ENCODE measurements around the gene PDGFB. TPM values are rescaled to one million over a fixed set of nuclear protein-coding genes. Genes with fewer than 3 reads are reported as not detected.
A peak's percentile ranks its signal among the peaks of the same experiment; 100 is the strongest.

Gene PDGFB
- total RNA-seq, 6 donors from 2014 or later: 15.4 to 41.7 (median 24.1) TPM

GRCh38 chr22:39227542-39228272 lies 17.1 kb downstream of the PDGFB start:
- DNase-seq (no peak), ATAC-seq (ENCODE audit: low FRiP score in 2 of 2) (no peak)
- peaks cover 0 to 83% (median 37%) of the 10 kb centered on the region in 4 donors for H3K36me3 ChIP-seq
- no peaks in the 10 kb centered on the region for H3K27me3 ChIP-seq
- TF ChIP-seq POLR2A (IDR thresholded peaks at IDR 0.05): no peak
- no peak for TF ChIP-seq CTCF (IDR thresholded peaks at IDR 0.05)
- no peak for TF ChIP-seq EP300 (IDR thresholded peaks at IDR 0.05)
- no peak for TF ChIP-seq POLR2AphosphoS5 (IDR thresholded peaks at IDR 0.05)
- 70 to 75% methylated on average over 10 to 12 of the region's 12 CpGs for WGBS, 2 donors
- H3K27ac ChIP-seq: peak overlapping the region in 1 of 4 donors; percentile 23
- H3K9me3 ChIP-seq: no peaks in the 10 kb centered on the region
- peaks cover 9 to 11% (median 10%) of the 10 kb centered on the region in 4 donors for H3K4me1 ChIP-seq
- H3K4me3 ChIP-seq: no peak overlapping the region

DNA sequence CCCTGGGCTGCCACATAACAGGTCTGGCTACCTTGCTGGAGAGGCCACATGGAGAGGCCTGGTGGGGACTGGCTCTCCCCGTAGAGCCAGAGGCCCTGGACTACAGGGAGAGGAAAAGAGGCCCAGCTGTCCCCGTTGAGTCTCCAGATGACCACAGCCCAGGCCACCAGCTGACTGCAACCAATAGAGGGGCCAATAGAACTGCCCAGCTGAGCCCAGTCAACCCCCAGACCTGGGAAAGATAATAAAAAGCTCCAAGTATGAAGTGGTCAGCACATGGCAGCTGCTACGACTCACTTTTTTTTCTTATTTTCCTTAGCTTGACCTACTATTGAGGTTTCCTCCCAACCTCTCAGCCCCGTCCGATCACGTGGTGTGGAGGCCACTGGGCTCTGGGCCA lies 18.4 kb downstream of the PDGFB start:
- H3K4me3 ChIP-seq: no peak overlapping the region
- H3K27me3 ChIP-seq: no peaks in the 10 kb centered on the region
- 87 to 91% methylated on average over 5 to 6 of the region's 6 CpGs for WGBS, 2 donors
- no peaks in the 10 kb centered on the region for H3K9me3 ChIP-seq
- TF ChIP-seq CTCF (IDR thresholded peaks at IDR 0.05) (no peak), POLR2A (IDR thresholded peaks at IDR 0.05) (no peak), POLR2AphosphoS5 (IDR thresholded peaks at IDR 0.05) (no peak), EP300 (IDR thresholded peaks at IDR 0.05) (no peak)
- peaks cover 9 to 12% (median 10%) of the 10 kb centered on the region in 4 donors for H3K4me1 ChIP-seq
- no peak for ATAC-seq (ENCODE audit: low FRiP score in 2 of 2)
- H3K27ac ChIP-seq: no peak overlapping the region
- peaks cover 0 to 84% (median 34%) of the 10 kb centered on the region in 4 donors for H3K36me3 ChIP-seq
- DNase-seq: no peak

GRCh38 chr22:39225591-39225990 lies 19.2 kb downstream of the PDGFB start:
- Histone ChIP-seq H3K9me3 (no peaks in the 10 kb centered on the region), H3K4me1 (peaks cover 2 to 13% (median 7%) of the 10 kb centered on the region in 4 donors), H3K27ac (no peak overlapping the region), H3K36me3 (peaks cover 0 to 81% (median 29%) of the 10 kb centered on the region in 4 donors), H3K27me3 (no peaks in the 10 kb centered on the region), H3K4me3 (no peak overlapping the region)
- 95 to 97% methylated on average over 10 to 13 of the region's 13 CpGs for WGBS, 2 donors
- DNase-seq (no peak), ATAC-seq (ENCODE audit: low FRiP score in 2 of 2) (no peak)
- TF ChIP-seq POLR2AphosphoS5 (IDR thresholded peaks at IDR 0.05) (no peak), CTCF (IDR thresholded peaks at IDR 0.05) (no peak), POLR2A (IDR thresholded peaks at IDR 0.05) (no peak), EP300 (IDR thresholded peaks at IDR 0.05) (no peak)

DNA sequence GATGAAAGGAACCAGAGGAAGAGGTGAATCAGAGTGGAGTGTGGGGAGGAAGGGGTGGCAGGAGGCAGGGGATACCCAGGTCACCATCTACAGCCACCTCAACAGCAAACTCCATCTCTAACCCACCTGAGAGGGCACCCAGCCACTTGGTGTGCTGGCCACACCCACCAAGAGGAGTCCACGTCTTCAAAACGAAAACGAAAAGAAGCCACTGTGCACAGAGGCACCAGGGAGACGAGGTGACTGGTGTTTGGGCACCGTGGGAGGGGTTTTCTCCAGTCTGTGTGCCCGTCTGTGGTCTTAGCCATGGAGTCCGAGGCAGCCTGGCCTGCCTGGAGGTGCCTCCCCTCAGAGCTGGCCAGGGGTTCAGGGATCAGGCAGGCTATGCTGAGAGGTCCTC lies 20.2 kb downstream of the PDGFB start:
- no peak for TF ChIP-seq POLR2A (IDR thresholded peaks at IDR 0.05)
- no peak for TF ChIP-seq EP300 (IDR thresholded peaks at IDR 0.05)
- no peak for TF ChIP-seq CTCF (IDR thresholded peaks at IDR 0.05)
- TF ChIP-seq POLR2AphosphoS5 (IDR thresholded peaks at IDR 0.05): no peak

More for the DNA sequence above, 20.2 kb downstream of the PDGFB start:
- no peak for ATAC-seq (ENCODE audit: low FRiP score in 2 of 2)
- 77 to 88% methylated on average over 7 of the region's 7 CpGs for WGBS, 2 donors
- Histone ChIP-seq H3K4me3 (no peak overlapping the region), H3K4me1 (peaks cover 0 to 6% (median 2%) of the 10 kb centered on the region in 4 donors), H3K27ac (no peak overlapping the region), H3K9me3 (no peaks in the 10 kb centered on the region), H3K27me3 (no peaks in the 10 kb centered on the region), H3K36me3 (peaks cover 0 to 73% (median 28%) of the 10 kb centered on the region in 4 donors)
- DNase-seq: no peak

All from upper lobe of left lung (tissue), 6 donors.